ENCODE results near the gene DGKE. TPM values are rescaled to one million over a fixed set of nuclear protein-coding genes. Genes with fewer than 3 reads are reported as not detected.

DGKE gene
- total RNA-seq, 1 donor from 2014 or later: 3.3 TPM

DNA sequence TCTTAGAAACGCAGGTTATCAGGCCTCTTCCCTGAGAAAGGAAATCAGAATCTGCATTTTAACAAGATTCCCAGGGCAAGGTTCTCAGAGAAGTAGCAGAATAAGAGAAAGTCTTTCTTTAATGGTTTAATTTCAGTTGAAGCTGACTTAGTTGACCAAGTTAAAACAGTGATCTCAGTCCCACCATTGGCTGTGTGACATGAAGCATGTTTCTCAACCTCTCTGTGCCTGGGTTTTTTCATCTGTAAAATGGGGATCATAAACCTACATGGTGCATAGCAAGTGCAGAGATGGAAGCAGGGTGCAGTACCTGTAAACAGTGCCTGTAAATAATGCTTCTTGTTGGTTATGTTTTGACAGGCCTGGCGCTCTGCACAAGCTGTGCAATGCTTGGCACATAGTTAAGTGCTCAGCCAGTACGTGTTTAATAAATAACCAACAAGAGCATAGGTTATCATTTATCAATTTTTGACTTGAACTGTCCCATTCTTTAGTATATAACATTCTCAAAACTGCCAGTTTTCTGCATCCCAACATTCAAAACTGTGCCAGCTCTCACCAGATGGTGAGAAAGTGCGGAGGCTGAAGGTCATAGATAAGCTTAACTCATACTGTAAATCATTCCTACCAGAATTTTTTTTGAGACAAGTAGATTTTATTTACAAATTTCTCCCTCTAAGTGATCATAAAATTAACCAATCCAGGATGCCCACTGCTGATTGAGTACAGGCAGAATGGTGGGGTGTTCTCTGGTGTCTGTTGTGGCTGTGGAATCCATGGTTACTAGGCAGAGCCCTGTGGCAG lies 7.1 kb upstream of the DGKE start:
- H3K4me1 Mint-ChIP-seq (ENCODE audit: unreplicated experiment): peaks cover 6% of the 10 kb centered on the region
- DNase-seq (ENCODE audit: low spot score): no peak
- no peaks in the 10 kb centered on the region for H3K36me3 Mint-ChIP-seq (ENCODE audit: low read depth, unreplicated experiment)
- H3K4me3 Mint-ChIP-seq (ENCODE audit: unreplicated experiment): no peak overlapping the region
- no peak for TF ChIP-seq CTCF (IDR thresholded peaks at IDR 0.05; ENCODE audit: unreplicated experiment)
- H3K27me3 Mint-ChIP-seq (ENCODE audit: unreplicated experiment): peaks cover 4% of the 10 kb centered on the region
- H3K27ac Mint-ChIP-seq (ENCODE audit: unreplicated experiment): no peak overlapping the region
- no peaks in the 10 kb centered on the region for H3K9me3 Mint-ChIP-seq (ENCODE audit: unreplicated experiment)

GRCh38 chr17:56830726-56831368 lies 3.1 kb upstream of the DGKE start:
- Mint-ChIP-seq H3K27me3 (ENCODE audit: unreplicated experiment) (peaks cover 8% of the 10 kb centered on the region), H3K36me3 (ENCODE audit: low read depth, unreplicated experiment) (no peaks in the 10 kb centered on the region), H3K4me3 (ENCODE audit: unreplicated experiment) (peak overlapping the region; percentile 45), H3K27ac (ENCODE audit: unreplicated experiment) (no peak overlapping the region), H3K4me1 (ENCODE audit: unreplicated experiment) (peaks cover 12% of the 10 kb centered on the region), H3K9me3 (ENCODE audit: unreplicated experiment) (no peaks in the 10 kb centered on the region)
- no peak for TF ChIP-seq CTCF (IDR thresholded peaks at IDR 0.05; ENCODE audit: unreplicated experiment)
- DNase-seq (ENCODE audit: low spot score): no peak

DNA sequence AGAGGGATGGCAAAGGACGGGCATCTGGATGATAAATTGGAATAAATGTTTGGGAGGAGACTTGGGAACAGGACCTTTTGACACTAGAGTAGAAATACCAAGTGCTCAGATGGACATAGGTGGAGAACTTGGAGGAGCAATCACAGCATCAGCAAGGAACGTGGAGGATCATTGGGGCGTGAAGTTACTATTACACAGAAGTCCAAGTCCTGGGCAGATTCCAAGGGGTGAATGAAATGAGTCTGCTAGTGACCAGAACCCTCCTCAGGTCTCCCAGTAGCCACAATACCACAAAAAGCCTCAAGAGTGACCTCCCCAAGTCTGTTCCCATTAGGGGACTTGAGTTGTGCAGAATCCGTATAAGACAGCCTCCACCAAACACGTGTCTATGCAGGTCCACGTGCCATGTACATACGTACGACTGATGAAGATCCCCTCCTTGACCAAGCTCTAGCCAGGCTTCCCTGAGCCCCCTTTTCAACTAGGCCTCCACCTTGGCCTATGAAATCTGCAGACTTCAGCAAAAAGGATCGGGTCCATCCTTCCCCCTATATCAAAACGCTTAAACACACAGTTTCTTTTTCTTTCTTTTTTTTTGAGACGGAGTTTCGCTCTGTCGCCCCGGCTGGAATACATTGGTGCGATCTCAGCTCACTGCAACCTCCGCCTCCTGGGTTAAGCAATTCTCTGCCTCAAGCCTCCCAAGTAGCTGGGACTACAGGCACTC lies 2.4 kb upstream of the DGKE start:
- Mint-ChIP-seq H3K27ac (ENCODE audit: unreplicated experiment) (no peak overlapping the region), H3K4me1 (ENCODE audit: unreplicated experiment) (peaks cover 12% of the 10 kb centered on the region), H3K36me3 (ENCODE audit: low read depth, unreplicated experiment) (no peaks in the 10 kb centered on the region), H3K27me3 (ENCODE audit: unreplicated experiment) (peaks cover 8% of the 10 kb centered on the region), H3K4me3 (ENCODE audit: unreplicated experiment) (no peak overlapping the region), H3K9me3 (ENCODE audit: unreplicated experiment) (no peaks in the 10 kb centered on the region)
- no peak for TF ChIP-seq CTCF (IDR thresholded peaks at IDR 0.05; ENCODE audit: unreplicated experiment)
- DNase-seq (ENCODE audit: low spot score): no peak

GRCh38 chr17:56832446-56832845 lies 1.5 kb upstream of the DGKE start:
- no peak overlapping the region for H3K27ac Mint-ChIP-seq (ENCODE audit: unreplicated experiment)

More at GRCh38 chr17:56832446-56832845, 1.5 kb upstream of the DGKE start:
- DNase-seq (ENCODE audit: low spot score): no peak
- peak overlapping the region; percentile 47 for H3K4me3 Mint-ChIP-seq (ENCODE audit: unreplicated experiment)
- no peaks in the 10 kb centered on the region for H3K36me3 Mint-ChIP-seq (ENCODE audit: low read depth, unreplicated experiment)
- peaks cover 12% of the 10 kb centered on the region for H3K4me1 Mint-ChIP-seq (ENCODE audit: unreplicated experiment)
- H3K9me3 Mint-ChIP-seq (ENCODE audit: unreplicated experiment): no peaks in the 10 kb centered on the region
- no peak for TF ChIP-seq CTCF (IDR thresholded peaks at IDR 0.05; ENCODE audit: unreplicated experiment)
- H3K27me3 Mint-ChIP-seq (ENCODE audit: unreplicated experiment): peaks cover 8% of the 10 kb centered on the region

All from endothelial cell (in vitro differentiated cells).